ENCODE data around the gene ZBTB26.
A peak's percentile ranks its signal among the peaks of the same experiment; 100 is the strongest.
"Not testable (repeated sequence)": the region's sequence is repeated elsewhere in the genome, so short reads cannot be mapped to it uniquely, and the experiment has no call there.

The ZBTB26 gene

GRCh38 chr9:122930541-122931225, 629 bp downstream of the ZBTB26 start:
- FAIRE-seq = no peak

GRCh38 chr9:122929796-122930354, 1.4 kb downstream of the ZBTB26 start:
- FAIRE-seq (no peak), DNase-seq (ENCODE audit: extremely low spot score, insufficient read length, low read depth) (no peak)

More at GRCh38 chr9:122930541-122931225, 629 bp downstream of the ZBTB26 start:
- no peak for DNase-seq (ENCODE audit: extremely low spot score, insufficient read length, low read depth)

DNA sequence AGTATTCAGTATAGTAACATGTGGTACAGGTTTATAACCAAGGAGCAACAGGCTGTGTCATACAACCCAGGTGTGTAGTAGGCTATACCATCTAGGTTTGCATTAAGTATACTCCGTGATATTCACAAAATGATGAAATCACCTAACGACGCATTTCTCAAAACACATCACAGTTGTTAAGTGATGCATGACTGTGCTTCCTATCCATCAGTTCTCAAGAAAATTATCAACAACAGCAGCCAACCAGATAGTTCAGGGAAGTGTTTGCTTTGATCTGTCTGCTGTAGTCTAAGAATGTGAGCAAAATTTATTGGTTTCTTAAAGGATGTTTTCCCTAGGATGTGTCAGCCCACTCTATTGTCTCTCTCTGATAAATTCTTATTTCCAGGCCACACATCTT, 7.4 kb downstream of the ZBTB26 start:
- peak; percentile 44 for FAIRE-seq
- DNase-seq (ENCODE audit: extremely low spot score, insufficient read length, low read depth) = no peak

DNA sequence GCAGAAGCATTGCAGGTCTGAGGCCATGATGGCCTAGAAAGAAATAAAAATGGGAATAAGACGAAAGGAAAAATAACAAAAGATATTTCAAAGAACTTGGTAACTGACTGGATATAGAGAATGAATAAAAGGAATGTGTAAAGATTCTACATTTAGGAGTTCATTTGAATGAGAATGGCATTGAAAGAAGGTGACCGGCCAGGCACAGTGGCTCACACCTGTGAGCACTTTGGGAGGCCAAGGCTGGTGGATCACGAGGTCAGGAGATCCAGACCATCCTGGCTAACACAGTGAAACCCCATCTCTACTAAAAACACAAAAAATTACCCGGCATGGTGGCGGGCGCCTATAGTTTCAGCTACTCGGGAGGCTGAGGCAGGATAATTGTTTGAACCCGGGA, 8.6 kb downstream of the ZBTB26 start:
- FAIRE-seq = no peak
- no peak for DNase-seq (ENCODE audit: extremely low spot score, insufficient read length, low read depth)

DNA sequence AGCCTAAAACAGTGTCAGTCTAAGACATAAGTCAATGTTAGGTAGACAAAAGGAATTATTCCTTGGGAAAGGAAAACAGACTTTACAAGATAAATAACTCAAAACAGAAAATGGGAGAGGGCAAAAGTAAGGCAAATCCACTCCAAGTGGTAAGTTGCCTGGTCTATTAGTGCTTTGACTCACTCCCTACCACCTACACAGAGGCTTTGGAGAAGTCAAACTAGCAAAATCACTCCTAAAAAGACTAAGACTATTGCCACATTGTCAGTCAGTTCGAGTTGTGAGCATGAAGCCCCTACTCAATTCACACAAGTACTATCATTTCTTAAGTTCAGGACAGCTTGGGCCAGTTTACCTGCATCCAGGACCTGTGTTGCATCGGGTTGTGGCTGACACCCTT, 13.0 kb downstream of the ZBTB26 start:
- DNase-seq (ENCODE audit: extremely low spot score, insufficient read length, low read depth) = no peak
- FAIRE-seq = no peak

GRCh38 chr9:122912964-122913673, 18.2 kb downstream of the ZBTB26 start, which contains the start of gene ZBTB6:
Gene ZBTB6, minus strand, starts transcription at chr9:122913323. Its CDS starts 1,251 bp downstream, at chr9:122912072.
- DNase-seq (ENCODE audit: extremely low spot score, insufficient read length, low read depth) = peak; percentile 59

GRCh38 chr9:122912671-122912963, 18.7 kb downstream of the ZBTB26 start:
- FAIRE-seq (no peak), DNase-seq (ENCODE audit: extremely low spot score, insufficient read length, low read depth) (no peak)

More at GRCh38 chr9:122912964-122913673, 18.2 kb downstream of the ZBTB26 start, which contains the start of gene ZBTB6:
- peak; percentile 98 for FAIRE-seq

GRCh38 chr9:122906122-122906521, 25.2 kb downstream of the ZBTB26 start:
- not testable (repeated sequence) for FAIRE-seq; DNase-seq (ENCODE audit: extremely low spot score, insufficient read length, low read depth)

- peak; percentile 100 for FAIRE-seq
Measured at GRCh38 chr9:122904823-122905710, 26.2 kb downstream of the ZBTB26 start, which contains the start of gene RC3H2. Gene RC3H2, minus strand, starts transcription at chr9:122905359. Its CDS starts 7,850 bp downstream, at chr9:122897509.

GRCh38 chr9:122904466-122904822, 26.9 kb downstream of the ZBTB26 start:
- DNase-seq (ENCODE audit: extremely low spot score, insufficient read length, low read depth) = no peak
- peak; percentile 79 for FAIRE-seq

More at GRCh38 chr9:122904823-122905710, 26.2 kb downstream of the ZBTB26 start, which contains the start of gene RC3H2:
- DNase-seq (ENCODE audit: extremely low spot score, insufficient read length, low read depth) = peak; percentile 78

DNA sequence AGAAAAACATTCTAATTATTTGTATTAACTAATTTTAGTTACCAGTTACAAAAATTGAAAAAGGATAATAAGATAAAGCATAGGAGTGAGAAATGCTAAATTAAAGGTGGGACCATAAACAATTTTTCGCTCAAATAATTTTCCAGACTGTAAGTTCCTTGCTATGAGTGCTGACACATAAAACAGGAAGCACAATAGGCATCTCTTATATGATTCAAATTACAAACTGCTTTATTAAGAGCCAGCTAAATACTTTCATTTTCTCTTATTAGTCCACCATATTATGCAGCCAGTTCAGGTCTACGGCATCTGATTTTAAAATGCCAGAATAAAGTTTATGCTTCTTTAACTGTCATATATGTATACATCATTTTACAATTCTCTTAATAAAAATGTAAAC, 30.5 kb downstream of the ZBTB26 start:
- FAIRE-seq (peak; percentile 67), DNase-seq (ENCODE audit: extremely low spot score, insufficient read length, low read depth) (no peak)

DNA sequence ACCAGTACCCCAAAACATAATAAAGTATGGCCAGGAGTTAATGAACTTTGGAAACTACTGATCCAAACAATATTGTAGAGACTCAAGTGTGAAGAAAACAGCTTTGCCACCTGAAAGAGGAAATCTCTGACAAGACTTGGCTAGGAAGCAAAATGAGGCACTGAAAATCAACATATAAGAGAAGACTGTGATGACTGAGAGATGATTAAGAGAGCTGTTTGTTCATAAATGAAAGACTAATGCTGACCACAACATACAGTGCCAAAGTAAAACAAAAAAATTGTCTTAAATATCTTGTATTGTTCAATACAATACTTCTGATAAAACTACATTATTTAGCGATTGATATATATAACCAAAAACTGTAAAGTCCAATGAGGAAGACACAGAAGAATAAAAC, 33.3 kb downstream of the ZBTB26 start:
- FAIRE-seq (no peak), DNase-seq (ENCODE audit: extremely low spot score, insufficient read length, low read depth) (no peak)

- DNase-seq (ENCODE audit: extremely low spot score, insufficient read length, low read depth) (no peak), FAIRE-seq (no peak)
Measured at GRCh38 chr9:122888480-122888879, 42.8 kb downstream of the ZBTB26 start.

DNA sequence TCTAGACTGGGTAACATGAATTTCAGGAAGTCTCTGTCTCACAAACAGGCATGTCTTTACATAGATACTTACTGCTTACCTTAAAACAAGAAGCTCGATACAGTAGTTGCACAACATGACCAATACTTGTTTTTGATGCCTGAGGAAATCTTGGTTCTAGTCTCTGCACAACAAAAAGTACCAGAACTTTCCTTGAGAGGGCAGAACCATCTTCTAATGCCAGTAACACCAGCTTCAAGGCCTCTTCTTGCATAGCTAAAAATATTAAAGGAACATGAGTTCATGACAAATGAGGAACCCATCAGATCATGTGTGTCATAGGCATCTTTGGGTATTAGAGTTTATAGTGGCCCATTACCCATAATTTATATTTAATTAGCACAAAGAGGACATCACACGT, 48.2 kb downstream of the ZBTB26 start:
- no peak for DNase-seq (ENCODE audit: extremely low spot score, insufficient read length, low read depth)
- no peak for FAIRE-seq

DNA sequence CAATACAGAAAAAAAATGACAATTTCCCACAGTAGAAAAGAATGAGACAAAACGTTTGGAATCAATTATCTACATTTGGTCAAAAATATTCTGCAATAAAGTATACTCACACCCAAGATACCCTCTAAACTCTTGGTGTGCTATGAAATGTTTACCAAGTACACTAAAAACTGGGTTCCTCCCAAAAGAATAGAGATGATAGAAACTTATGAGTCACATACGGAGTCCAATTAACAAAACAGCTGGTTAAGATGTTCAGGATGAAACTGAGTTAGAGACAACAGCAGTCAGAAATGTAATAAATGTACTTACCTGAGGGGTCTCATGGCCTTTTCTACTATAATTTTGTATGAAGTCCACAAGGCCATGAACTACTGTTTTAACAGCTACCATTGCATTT, 51.9 kb downstream of the ZBTB26 start:
- no peak for FAIRE-seq
- no peak for DNase-seq (ENCODE audit: extremely low spot score, insufficient read length, low read depth)

DNA sequence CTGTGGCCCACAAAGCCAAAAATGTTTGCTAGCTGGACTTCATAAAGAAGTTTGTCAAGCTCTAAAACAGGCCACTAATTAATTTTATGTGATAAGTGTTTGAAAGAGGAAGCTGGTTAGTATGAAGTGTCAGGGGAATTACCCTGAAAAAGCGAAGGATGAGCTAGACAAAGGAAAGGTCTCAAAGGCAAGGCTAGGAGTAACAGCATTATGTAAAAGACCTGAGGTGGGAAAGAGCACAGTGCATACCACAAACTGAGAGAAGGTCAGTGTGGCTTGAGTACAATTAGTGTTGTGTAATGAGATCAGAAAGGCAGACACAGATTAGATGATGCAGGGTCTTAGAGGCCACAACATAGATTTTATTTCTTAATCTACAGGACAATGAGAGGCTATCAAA, 55.8 kb downstream of the ZBTB26 start:
- no peak for FAIRE-seq

GRCh38 chr9:122867276-122867675, 64.0 kb downstream of the ZBTB26 start:
- DNase-seq (ENCODE audit: extremely low spot score, insufficient read length, low read depth); FAIRE-seq: not testable (repeated sequence)

More for the DNA sequence above, 55.8 kb downstream of the ZBTB26 start:
- DNase-seq (ENCODE audit: extremely low spot score, insufficient read length, low read depth) = no peak

GRCh38 chr9:122866079-122866478, 65.2 kb downstream of the ZBTB26 start:
- FAIRE-seq (no peak), DNase-seq (ENCODE audit: extremely low spot score, insufficient read length, low read depth) (no peak)

Data from GM18507 (cell line).